WTC11 (cell line): ENCODE data around the gene TTC33. TPM values are rescaled to one million over a fixed set of nuclear protein-coding genes. Genes with fewer than 3 reads are reported as not detected.

ENCODE experiments used
- ATF6 ChIP-seq: sonication (generic); formaldehyde crosslinking; IDR thresholded peaks from 2 replicates; pipeline ENCODE4 v1.8.1; 2023; ENCODE audit warnings: mild to moderate bottlenecking, missing genetic modification reagents
- CBFB ChIP-seq: sonication (generic); formaldehyde crosslinking; IDR thresholded peaks from 2 replicates; pipeline ENCODE4 v1.8.1; 2022; ENCODE audit warnings: mild to moderate bottlenecking, low read depth, missing genetic modification reagents
- EMX1 ChIP-seq: fragments of 250-450 bp; sonication (Bioruptor Pico); IDR thresholded peaks from 2 replicates; pipeline ENCODE4 v1.8.0; 2021; ENCODE audit warnings: mild to moderate bottlenecking
- FOXP1 ChIP-seq: sonication (generic); formaldehyde crosslinking; IDR thresholded peaks from 2 replicates; pipeline ENCODE4 v1.8.0; 2022; ENCODE audit warnings: missing genetic modification reagents, mild to moderate bottlenecking, moderate library complexity, borderline replicate concordance
- MYBL2 ChIP-seq: sonication (generic); formaldehyde crosslinking; IDR thresholded peaks from 2 replicates; pipeline ENCODE4 v1.8.1; 2023; ENCODE audit warnings: mild to moderate bottlenecking, moderate library complexity, missing genetic modification reagents
- PRDM15 ChIP-seq: sonication (generic); formaldehyde crosslinking; IDR thresholded peaks from 2 replicates; pipeline ENCODE4 v1.8.0; 2022; ENCODE audit warnings: missing genetic modification reagents
- RELA ChIP-seq: sonication (generic); formaldehyde crosslinking; IDR thresholded peaks from 2 replicates; pipeline ENCODE4 v1.8.1; 2022; ENCODE audit warnings: missing genetic modification reagents, mild to moderate bottlenecking, borderline replicate concordance
- ZBTB21 ChIP-seq: sonication (generic); formaldehyde crosslinking; IDR thresholded peaks from 2 replicates; pipeline ENCODE4 v1.8.1; 2023; ENCODE audit warnings: mild to moderate bottlenecking, missing genetic modification reagents, borderline replicate concordance
- ZNF532 ChIP-seq: fragments of 250-450 bp; sonication (Bioruptor Pico); IDR thresholded peaks from 2 replicates; pipeline ENCODE4 v1.9.0; 2021; ENCODE audit warnings: mild to moderate bottlenecking, borderline replicate concordance
- ZSCAN18 ChIP-seq: fragments of 250-450 bp; sonication (Bioruptor Pico); IDR thresholded peaks from 2 replicates; pipeline ENCODE4 v2.1.2; 2022; ENCODE audit warnings: mild to moderate bottlenecking, moderate library complexity
- total RNA-seq: library from RNA; stranded (reverse); gene quantifications from 3 replicates; pipeline ENCODE4 v1.2.3, GENCODE V29; 2021
- TF ChIP-seq, protein P1 (sequence below): sonication (generic); formaldehyde crosslinking; IDR thresholded peaks from 2 replicates; pipeline ENCODE4 v1.8.1; 2023; ENCODE audit warnings: mild to moderate bottlenecking, missing genetic modification reagents, moderate library complexity
- TF ChIP-seq, protein P2 (sequence below): sonication (generic); formaldehyde crosslinking; IDR thresholded peaks from 2 replicates; pipeline ENCODE4 v1.8.1; 2022; ENCODE audit warnings: missing genetic modification reagents, borderline replicate concordance
- TF ChIP-seq, protein P3 (sequence below): fragments of 200-600 bp; IDR thresholded peaks from 2 replicates; pipeline ENCODE4 v1.8.0; 2022; ENCODE audit warnings: antibody characterized with exemption
- TF ChIP-seq, protein P4 (sequence below): sonication (generic); formaldehyde crosslinking; IDR thresholded peaks from 2 replicates; pipeline ENCODE4 v1.8.0; 2023; ENCODE audit warnings: missing genetic modification reagents, mild to moderate bottlenecking, borderline replicate concordance
- TF ChIP-seq, protein P5 (sequence below): sonication (generic); formaldehyde crosslinking; IDR thresholded peaks from 2 replicates; pipeline ENCODE4 v1.8.0; 2022; ENCODE audit warnings: mild to moderate bottlenecking, missing genetic modification reagents

TTC33 gene
- total RNA-seq, 1 experiment from 2014 or later = 9.2 TPM

GRCh38 chr5:40798012-40798800 lies 42.4 kb upstream of the TTC33 start, which contains the start of gene PRKAA1 (continued):
- TF ChIP-seq PRDM15 (CRISPR knock-in tag) = no peak
- TF ChIP-seq, protein P1, sequence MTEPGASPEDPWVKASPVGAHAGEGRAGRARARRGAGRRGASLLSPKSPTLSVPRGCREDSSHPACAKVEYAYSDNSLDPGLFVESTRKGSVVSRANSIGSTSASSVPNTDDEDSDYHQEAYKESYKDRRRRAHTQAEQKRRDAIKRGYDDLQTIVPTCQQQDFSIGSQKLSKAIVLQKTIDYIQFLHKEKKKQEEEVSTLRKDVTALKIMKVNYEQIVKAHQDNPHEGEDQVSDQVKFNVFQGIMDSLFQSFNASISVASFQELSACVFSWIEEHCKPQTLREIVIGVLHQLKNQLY (CRISPR knock-in tag) = no peak
- no peak for TF ChIP-seq EMX1 (CRISPR knock-in tag)
- TF ChIP-seq ZNF532 (CRISPR knock-in tag) = no peak
- TF ChIP-seq CBFB (CRISPR knock-in tag) = no peak
- TF ChIP-seq, protein P2, sequence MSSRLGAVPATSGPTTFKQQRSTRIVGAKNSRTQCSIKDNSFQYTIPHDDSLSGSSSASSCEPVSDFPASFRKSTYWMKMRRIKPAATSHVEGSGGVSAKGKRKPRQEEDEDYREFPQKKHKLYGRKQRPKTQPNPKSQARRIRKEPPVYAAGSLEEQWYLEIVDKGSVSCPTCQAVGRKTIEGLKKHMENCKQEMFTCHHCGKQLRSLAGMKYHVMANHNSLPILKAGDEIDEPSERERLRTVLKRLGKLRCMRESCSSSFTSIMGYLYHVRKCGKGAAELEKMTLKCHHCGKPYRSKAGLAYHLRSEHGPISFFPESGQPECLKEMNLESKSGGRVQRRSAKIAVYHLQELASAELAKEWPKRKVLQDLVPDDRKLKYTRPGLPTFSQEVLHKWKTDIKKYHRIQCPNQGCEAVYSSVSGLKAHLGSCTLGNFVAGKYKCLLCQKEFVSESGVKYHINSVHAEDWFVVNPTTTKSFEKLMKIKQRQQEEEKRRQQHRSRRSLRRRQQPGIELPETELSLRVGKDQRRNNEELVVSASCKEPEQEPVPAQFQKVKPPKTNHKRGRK (CRISPR knock-in tag) = no peak
- TF ChIP-seq FOXP1 (CRISPR knock-in tag) = 0 out of 2 replicates have a peak, but pooled peaks have one; percentile 54
- TF ChIP-seq ATF6 (CRISPR knock-in tag) = no peak
- TF ChIP-seq, protein P3, sequence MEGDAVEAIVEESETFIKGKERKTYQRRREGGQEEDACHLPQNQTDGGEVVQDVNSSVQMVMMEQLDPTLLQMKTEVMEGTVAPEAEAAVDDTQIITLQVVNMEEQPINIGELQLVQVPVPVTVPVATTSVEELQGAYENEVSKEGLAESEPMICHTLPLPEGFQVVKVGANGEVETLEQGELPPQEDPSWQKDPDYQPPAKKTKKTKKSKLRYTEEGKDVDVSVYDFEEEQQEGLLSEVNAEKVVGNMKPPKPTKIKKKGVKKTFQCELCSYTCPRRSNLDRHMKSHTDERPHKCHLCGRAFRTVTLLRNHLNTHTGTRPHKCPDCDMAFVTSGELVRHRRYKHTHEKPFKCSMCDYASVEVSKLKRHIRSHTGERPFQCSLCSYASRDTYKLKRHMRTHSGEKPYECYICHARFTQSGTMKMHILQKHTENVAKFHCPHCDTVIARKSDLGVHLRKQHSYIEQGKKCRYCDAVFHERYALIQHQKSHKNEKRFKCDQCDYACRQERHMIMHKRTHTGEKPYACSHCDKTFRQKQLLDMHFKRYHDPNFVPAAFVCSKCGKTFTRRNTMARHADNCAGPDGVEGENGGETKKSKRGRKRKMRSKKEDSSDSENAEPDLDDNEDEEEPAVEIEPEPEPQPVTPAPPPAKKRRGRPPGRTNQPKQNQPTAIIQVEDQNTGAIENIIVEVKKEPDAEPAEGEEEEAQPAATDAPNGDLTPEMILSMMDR = peak; percentile 66
- no peak for TF ChIP-seq MYBL2 (CRISPR knock-in tag)
- no peak for TF ChIP-seq ZBTB21 (CRISPR knock-in tag)
- TF ChIP-seq ZSCAN18 = no peak
- TF ChIP-seq, protein P4, sequence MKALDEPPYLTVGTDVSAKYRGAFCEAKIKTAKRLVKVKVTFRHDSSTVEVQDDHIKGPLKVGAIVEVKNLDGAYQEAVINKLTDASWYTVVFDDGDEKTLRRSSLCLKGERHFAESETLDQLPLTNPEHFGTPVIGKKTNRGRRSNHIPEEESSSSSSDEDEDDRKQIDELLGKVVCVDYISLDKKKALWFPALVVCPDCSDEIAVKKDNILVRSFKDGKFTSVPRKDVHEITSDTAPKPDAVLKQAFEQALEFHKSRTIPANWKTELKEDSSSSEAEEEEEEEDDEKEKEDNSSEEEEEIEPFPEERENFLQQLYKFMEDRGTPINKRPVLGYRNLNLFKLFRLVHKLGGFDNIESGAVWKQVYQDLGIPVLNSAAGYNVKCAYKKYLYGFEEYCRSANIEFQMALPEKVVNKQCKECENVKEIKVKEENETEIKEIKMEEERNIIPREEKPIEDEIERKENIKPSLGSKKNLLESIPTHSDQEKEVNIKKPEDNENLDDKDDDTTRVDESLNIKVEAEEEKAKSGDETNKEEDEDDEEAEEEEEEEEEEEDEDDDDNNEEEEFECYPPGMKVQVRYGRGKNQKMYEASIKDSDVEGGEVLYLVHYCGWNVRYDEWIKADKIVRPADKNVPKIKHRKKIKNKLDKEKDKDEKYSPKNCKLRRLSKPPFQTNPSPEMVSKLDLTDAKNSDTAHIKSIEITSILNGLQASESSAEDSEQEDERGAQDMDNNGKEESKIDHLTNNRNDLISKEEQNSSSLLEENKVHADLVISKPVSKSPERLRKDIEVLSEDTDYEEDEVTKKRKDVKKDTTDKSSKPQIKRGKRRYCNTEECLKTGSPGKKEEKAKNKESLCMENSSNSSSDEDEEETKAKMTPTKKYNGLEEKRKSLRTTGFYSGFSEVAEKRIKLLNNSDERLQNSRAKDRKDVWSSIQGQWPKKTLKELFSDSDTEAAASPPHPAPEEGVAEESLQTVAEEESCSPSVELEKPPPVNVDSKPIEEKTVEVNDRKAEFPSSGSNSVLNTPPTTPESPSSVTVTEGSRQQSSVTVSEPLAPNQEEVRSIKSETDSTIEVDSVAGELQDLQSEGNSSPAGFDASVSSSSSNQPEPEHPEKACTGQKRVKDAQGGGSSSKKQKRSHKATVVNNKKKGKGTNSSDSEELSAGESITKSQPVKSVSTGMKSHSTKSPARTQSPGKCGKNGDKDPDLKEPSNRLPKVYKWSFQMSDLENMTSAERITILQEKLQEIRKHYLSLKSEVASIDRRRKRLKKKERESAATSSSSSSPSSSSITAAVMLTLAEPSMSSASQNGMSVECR (CRISPR knock-in tag) = no peak; the same call in 1 of the 2 replicates
- TF ChIP-seq, protein P5, sequence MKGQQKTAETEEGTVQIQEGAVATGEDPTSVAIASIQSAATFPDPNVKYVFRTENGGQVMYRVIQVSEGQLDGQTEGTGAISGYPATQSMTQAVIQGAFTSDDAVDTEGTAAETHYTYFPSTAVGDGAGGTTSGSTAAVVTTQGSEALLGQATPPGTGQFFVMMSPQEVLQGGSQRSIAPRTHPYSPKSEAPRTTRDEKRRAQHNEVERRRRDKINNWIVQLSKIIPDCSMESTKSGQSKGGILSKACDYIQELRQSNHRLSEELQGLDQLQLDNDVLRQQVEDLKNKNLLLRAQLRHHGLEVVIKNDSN = peak; percentile 7; the same call in 1 of the 2 replicates
- no peak for TF ChIP-seq RELA (CRISPR knock-in tag)
